CD4-positive, alpha-beta T cell treated with Interferon gamma for 1 hour (primary cell): Measurements from ENCODE around the gene CRYGA.
"Not testable (repeated sequence)": the region's sequence is repeated elsewhere in the genome, so short reads cannot be mapped to it uniquely, and the experiment has no call there.

Experiments used
- DNase-seq: peaks from one replicate; pipeline ENCODE4 v3.0.0-alpha.2; 2020

CRYGA gene

DNA sequence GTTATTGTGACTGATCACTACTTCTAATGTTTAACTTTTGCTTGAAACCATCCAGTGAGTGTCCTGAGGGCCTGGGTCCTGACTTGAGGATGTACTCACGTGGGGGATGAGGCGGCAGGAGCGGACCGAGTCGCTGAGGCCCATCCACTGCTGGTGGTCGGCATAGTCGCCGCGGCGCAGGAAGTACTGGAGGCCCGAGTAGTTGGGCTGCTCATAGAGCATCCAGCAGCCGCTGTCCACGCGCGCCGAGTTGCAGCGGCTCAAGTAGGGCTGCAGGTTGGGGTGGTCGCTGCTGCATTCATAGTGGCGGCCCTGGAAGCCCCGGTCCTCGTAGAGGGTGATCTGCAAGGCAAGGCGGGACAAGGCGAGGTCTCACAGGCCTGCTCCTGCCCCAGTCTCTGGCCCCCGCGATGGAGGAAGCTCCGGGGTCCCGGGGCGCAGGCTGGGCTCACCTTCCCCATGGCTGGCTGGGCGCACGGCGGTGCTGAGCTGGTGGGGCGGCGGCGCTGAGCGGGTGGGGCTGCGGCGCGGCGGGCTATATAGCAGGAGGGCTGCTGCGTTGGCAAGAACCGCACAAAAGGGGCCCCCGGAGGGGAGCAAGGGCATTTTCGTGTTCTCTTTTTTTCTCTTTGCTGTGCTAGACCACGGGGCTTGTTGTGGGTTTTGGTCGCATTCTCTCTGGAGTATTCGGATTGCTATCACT is 39.2 kb downstream of the CRYGA start, which contains the start of gene CRYGD:
CRYGD (minus strand) TSS at position 512 of the 703 bp plus-strand sequence; CDS start at position 461, 51 bp downstream.
- not testable (repeated sequence) for DNase-seq

DNA sequence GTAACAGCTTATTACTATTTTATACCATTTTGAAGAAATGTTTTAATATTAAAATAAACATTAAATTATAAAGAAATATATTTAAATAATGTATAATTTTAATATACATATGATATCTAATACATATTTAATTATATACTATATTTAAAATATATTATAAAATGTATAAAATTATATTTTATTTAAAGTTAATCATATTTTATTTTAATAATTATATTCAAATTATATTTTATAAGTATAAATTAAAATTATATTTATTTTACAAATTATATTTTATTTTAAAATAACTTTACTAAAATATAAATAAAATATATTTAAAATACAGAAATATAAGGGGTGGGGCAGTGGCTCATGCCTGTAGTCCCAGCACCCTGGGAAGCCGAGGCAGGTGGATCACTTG is 41.1 kb downstream of the CRYGA start:
- DNase-seq, result no peak

DNA sequence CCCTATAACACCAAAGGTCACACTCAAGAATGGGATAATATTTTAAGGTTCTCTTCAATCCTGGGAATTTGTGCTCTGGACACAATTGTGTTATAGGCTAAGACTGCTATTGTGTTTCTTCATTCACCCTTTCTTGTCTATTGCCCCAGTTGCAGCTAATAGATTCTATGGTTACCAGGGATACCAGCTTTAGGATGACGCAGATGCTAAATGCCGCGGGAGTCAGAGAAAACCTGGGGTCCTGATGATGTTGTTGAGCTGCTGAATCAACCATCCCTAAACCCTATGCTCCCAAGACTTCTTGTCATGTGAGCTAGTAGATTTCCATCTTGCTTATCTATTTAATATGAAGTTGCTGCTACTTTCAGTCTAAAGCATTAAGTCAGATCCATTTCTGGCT is 44.5 kb downstream of the CRYGA start:
- DNase-seq, result no peak

DNA sequence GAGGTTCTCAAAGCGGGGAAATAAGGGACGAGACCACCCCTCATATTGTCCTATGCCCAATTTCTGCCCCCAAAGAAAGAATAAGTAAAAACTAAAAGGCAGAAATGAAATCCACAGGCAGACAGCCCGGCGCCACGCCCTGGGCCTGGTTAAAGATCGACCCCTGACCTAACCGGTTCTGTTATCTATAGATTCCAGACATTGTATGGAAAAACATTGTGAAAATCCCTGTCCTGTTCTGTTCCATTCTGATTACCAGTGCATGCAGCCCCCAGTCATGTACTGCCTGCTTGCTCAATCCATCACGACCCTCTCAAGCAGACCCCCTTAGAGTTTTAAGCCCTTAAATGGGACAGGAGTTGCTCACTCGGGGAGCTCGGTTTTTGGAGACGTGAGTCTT is 46.0 kb downstream of the CRYGA start:
- DNase-seq, result not testable (repeated sequence)

DNA sequence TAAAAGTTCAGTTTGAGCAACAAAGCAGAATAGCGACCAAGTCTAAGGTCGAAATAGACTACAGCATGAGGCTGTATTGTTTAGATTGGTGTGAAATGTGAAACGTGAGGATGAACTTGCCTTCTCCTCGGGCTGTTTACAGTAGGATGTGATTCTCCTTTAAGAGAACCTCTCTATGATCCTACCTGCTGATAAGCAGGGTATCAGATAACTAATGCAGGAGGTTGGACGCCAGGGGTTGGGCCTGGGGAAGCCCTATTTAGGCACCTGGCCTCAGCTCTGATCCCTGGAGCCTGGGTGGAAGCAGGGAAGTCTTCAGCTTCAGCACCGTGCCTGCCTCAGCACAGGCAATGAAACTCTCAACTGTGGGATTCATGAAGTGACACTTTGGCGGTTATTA is 50.4 kb downstream of the CRYGA start:
- no peak for DNase-seq

DNA sequence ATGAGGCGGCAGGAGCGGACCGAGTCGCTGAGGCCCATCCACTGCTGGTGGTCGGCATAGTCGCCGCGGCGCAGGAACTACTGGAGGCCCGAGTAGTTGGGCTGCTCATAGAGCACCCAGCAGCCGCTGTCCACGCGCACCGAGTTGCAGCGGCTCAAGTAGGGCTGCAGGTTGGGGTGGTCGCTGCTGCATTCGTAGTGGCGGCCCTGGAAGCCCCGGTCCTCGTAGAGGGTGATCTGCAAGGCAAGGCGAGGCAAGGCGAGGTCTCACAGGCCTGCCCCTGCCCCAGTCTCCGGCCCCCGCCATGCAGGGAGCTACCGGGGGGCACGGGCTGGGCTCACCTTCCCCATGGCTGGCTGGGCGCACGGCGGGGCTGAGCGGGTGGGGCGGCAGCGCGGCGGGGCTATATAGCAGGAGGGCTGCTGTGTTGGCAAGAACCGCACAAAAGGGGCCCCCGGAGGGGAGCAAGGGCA is 51.1 kb downstream of the CRYGA start:
- DNase-seq, result not testable (repeated sequence)
